ENCODE results near the gene IL6.
A peak's percentile ranks its signal among the peaks of the same experiment; 100 is the strongest.
"Not testable (repeated sequence)": the region's sequence is repeated elsewhere in the genome, so short reads cannot be mapped to it uniquely, and the experiment has no call there.

IL6 gene

GRCh38 chr7:22726907-22727713 is at the start of gene IL6:
Gene IL6 (plus strand): TSS chr7:22727200. CDS start chr7:22727263, 63 bp downstream.
- peak; percentile 86 for DNase-seq (ENCODE audit: low spot score)

- not testable (repeated sequence) for DNase-seq (ENCODE audit: low spot score)
Measured at GRCh38 chr7:22677263-22677662, 49.7 kb upstream of the IL6 start.

GRCh38 chr7:22677680-22678079 is 49.3 kb upstream of the IL6 start:
- DNase-seq (ENCODE audit: low spot score) = no peak

- no peak for DNase-seq (ENCODE audit: low spot score)
Measured at GRCh38 chr7:22680482-22680911, 46.5 kb upstream of the IL6 start.

- no peak for DNase-seq (ENCODE audit: low spot score)
Measured at GRCh38 chr7:22681312-22681711, 45.7 kb upstream of the IL6 start.

- no peak for DNase-seq (ENCODE audit: low spot score)
Measured at GRCh38 chr7:22681852-22682657, 44.9 kb upstream of the IL6 start.

GRCh38 chr7:22683379-22683778 is 43.6 kb upstream of the IL6 start:
- DNase-seq (ENCODE audit: low spot score) = no peak

- DNase-seq (ENCODE audit: low spot score) = no peak
Measured at GRCh38 chr7:22686620-22687019, 40.4 kb upstream of the IL6 start.

GRCh38 chr7:22688084-22688483 is 38.9 kb upstream of the IL6 start:
- DNase-seq (ENCODE audit: low spot score) = no peak

- DNase-seq (ENCODE audit: low spot score) = not testable (repeated sequence)
Measured at GRCh38 chr7:22688934-22689333, 38.1 kb upstream of the IL6 start.

- DNase-seq (ENCODE audit: low spot score) = no peak
Measured at GRCh38 chr7:22694597-22695207, 32.3 kb upstream of the IL6 start.

GRCh38 chr7:22695476-22696132 is 31.4 kb upstream of the IL6 start:
- no peak for DNase-seq (ENCODE audit: low spot score)

- no peak for DNase-seq (ENCODE audit: low spot score)
Measured at GRCh38 chr7:22696541-22697228, 30.3 kb upstream of the IL6 start.

- no peak for DNase-seq (ENCODE audit: low spot score)
Measured at GRCh38 chr7:22697322-22697859, 29.6 kb upstream of the IL6 start.

- DNase-seq (ENCODE audit: low spot score) = no peak
Measured at GRCh38 chr7:22697876-22698606, 29.0 kb upstream of the IL6 start.

GRCh38 chr7:22698767-22699166 is 28.2 kb upstream of the IL6 start:
- DNase-seq (ENCODE audit: low spot score) = no peak

- DNase-seq (ENCODE audit: low spot score) = peak; percentile 50
Measured at GRCh38 chr7:22700559-22701002, 26.4 kb upstream of the IL6 start.

GRCh38 chr7:22702516-22702915 is 24.5 kb upstream of the IL6 start:
- DNase-seq (ENCODE audit: low spot score) = no peak

GRCh38 chr7:22703107-22703855 is 23.7 kb upstream of the IL6 start:
- not testable (repeated sequence) for DNase-seq (ENCODE audit: low spot score)

Measured in GM03348 (cell line).